ENCODE results near the gene ZGPAT. TPM values are rescaled to one million over a fixed set of nuclear protein-coding genes. Genes with fewer than 3 reads are reported as not detected.

Gene ZGPAT
- total RNA-seq, 1 donor from 2014 or later = 23.8 TPM

GRCh38 chr20:63748934-63749270 is 41.1 kb downstream of the ZGPAT start:
- ATAC-seq = no peak
- intact Hi-C loops (cut with DNase I) = loop anchor here (10.0 kb wide), 1 partner anchor 84 kb away; no protein-coding TSS in a partner anchor
- DNase-seq (ENCODE audit: low spot score) = peak; percentile 53

DNA sequence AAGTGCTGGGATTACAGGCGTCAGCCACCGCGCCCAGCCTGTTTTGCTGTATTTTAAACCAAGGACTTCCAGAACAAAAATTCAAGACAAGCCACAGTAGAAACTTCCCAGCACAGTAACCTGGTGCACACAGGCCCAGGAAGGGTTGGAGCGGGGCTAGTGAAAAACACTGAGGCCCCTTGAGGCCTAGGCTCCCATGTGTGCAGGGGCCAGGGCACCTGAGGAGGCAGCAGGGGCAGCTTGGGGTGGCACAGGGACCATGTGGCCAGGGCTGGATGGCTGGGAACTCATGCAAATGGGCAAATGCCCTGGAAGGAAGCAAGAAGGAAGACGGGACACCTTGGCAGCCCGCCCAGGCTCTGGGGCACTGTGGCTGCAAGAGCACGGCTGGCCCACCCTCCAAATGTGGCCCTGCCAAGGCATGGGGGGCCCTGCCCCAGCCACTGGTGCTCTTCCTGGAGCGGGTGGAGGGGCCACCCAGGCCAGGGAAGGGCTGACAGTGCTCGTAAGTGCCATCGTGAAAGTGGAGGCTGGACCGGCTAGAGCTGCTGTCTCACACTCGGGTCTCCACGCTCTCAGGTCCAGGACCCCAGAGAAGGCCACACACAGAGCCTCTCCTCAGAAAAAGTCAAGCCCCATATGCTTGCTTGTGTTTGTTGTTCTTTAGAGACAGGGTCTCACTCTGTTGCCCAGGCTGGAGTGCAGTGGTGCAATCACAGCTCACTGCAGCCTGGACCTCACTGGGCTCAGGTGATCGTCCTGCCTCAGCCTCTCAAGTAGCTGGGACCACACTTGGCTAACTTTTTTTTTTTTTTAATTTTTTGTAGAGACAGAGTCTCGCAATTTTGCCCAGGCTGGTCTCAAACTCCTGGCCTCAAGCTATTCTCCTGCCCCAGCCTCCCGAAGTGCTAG is 42.0 kb downstream of the ZGPAT start:
- intact Hi-C loops (cut with DNase I) = loop anchor here (10.0 kb wide), 1 partner anchor 85 kb away; no protein-coding TSS in a partner anchor
- peak; percentile 56 for DNase-seq (ENCODE audit: low spot score)

GRCh38 chr20:63750807-63751470 is 43.1 kb downstream of the ZGPAT start:
- intact Hi-C loops (cut with DNase I) = no loop called here
- DNase-seq (ENCODE audit: low spot score) = no peak
- ATAC-seq = no peak

More for the DNA sequence above, 42.0 kb downstream of the ZGPAT start:
- ATAC-seq = no peak

DNA sequence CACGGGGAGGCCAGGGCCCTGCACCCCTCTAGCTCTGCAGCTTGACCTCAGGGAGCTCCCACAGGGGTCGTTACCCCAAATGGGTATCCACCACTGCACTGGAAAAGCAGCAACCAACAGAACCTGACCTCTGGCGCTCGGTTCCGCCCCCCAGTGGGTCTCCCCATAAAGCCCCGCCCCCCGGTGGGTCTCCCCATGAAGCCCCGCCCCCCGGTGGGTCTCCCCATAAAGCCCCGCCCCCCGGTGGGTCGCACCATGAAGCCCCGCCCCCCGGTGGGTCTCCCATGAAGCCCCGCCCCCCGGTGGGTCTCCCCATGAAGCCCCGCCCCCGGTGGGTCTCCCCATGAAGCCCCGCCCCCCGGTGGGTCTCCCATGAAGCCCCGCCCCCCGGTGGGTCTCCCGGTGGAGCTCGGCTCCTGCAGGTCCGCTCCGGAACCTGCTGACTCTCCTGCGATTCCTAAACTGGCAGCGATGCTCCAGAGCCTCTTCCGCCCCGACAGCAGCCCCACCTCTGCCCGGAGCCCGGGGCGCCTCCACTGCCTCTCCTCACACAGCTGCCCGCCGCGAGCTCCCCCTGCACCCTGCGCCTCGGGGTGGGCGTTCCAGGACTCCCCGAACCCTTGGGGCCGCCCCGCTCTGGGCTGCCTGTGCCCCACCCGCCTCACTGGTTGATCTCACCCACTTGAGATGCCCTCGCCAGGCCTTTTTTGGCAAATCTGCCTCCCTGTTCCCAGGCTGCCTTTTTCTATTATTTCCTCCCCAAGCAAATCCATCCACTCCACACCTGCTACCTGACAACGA is 43.8 kb downstream of the ZGPAT start:
- no peak for ATAC-seq
- intact Hi-C loops (cut with DNase I) = no loop called here
- peak; percentile 53 for DNase-seq (ENCODE audit: low spot score)

DNA sequence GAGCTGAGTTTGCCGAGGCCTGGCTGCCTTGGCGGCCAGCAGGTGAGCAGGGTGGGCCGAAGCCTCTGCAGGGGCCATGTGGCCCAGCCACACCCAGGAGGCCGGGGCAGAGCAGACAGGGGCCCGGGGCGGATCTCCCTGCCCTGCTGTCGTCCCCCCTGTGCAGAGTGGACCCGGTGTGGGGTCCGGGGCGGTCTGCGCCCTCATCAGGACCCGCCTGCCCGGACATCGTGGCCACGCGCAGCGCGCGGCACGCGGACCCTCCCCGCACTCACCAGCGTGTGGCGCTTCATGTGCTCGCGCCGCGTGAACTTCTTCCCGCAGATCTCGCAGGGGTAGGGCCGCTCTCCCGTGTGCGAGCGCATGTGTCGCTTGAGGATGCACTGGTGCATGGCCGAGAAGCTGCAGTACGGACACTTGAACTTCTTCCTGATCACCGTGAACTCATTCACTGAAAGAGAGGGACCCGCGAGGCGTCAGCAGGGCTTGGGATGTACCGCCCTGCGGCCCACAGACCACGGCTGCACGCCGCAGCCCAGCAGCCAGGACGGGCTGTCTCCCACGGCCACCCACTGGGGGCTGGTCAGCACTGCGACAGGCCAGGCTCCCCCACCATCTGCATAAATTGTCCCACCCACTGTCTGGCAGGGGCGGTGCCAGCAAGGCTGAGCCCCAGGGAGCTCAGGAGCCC is 44.7 kb downstream of the ZGPAT start:
- intact Hi-C loops (cut with DNase I) = no loop called here
- no peak for DNase-seq (ENCODE audit: low spot score)
- no peak for ATAC-seq

DNA sequence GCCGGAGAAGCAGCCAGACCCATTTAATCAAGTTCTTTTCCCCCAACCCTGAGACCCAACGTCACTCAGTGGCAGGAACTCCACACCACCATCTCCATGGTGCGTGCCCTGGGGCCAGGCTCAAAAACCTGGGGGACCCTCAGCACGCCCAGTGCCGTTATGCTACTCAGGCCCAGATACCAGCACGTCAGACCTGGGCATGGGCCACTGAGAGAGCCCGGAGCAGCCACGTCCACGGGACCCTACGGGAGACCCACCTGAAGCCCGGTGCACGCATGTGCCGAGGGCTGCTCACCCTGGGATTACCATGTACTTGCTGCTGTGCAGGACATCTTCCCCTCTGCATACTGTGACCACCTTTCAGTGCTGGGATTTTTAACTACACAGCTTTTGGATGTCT is 45.5 kb downstream of the ZGPAT start:
- DNase-seq (ENCODE audit: low spot score) = no peak
- intact Hi-C loops (cut with DNase I) = no loop called here
- ATAC-seq = no peak

- intact Hi-C loops (cut with DNase I) = no loop called here
- ATAC-seq (no peak), DNase-seq (ENCODE audit: low spot score) (no peak)
Measured at GRCh38 chr20:63754008-63754407, 46.2 kb downstream of the ZGPAT start.

- intact Hi-C loops (cut with DNase I) = no loop called here
- DNase-seq (ENCODE audit: low spot score) = no peak
- ATAC-seq = no peak
Measured at GRCh38 chr20:63755933-63756647, 48.3 kb downstream of the ZGPAT start.

- no peak for DNase-seq (ENCODE audit: low spot score)
- ATAC-seq = no peak
- intact Hi-C loops (cut with DNase I) = no loop called here
Measured at GRCh38 chr20:63756648-63756991, 48.8 kb downstream of the ZGPAT start.

DNA sequence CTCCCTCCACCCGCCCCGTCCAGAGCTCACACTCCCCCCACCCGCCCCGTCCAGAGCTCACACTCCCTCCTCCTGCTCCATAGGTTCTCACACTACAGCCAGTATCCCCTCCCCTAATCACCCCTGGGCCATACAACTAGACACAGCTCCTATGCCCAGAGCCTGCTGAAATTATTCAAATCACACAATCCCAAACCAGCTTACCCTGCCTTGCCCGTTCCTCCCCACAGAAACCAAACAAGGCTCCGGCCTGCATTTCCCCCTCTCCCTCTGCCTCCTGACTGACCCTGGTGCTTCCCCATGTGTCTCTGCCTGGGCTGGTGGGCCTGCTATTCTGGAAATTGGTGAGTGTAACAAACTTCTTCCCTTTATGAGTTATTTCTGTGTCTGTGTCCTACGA is 50.3 kb downstream of the ZGPAT start:
- intact Hi-C loops (cut with DNase I) = no loop called here
- ATAC-seq (no peak), DNase-seq (ENCODE audit: low spot score) (no peak)

DNA sequence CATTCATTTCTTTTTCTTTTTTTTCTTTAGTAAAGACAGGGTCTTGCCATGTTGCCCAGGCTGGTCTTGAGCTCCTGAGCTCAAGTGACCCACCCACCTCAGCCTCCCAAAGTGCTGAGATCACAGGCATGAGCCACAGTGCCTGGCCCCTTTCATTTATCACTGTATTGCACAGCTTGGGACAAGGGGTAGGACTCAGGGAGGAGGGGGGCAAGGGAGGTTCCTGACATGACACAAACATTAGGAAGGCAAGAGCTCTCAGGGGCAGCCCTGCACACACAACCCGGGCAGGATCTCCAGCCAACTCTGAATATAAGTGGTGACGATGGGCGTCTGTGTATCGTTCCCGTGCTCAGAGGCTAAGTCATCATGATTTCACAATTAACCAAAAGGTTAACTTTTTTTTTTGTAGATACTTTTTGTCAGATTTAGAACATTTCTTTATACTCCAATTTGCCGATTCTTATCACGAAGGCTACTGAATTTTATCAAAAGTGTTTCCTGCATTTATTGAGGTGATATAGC is 51.6 kb downstream of the ZGPAT start:
- intact Hi-C loops (cut with DNase I) = no loop called here
- DNase-seq (ENCODE audit: low spot score) = no peak
- ATAC-seq = no peak

GRCh38 chr20:63765082-63765873 is 57.4 kb downstream of the ZGPAT start:
- ATAC-seq (no peak), DNase-seq (ENCODE audit: low spot score) (no peak)
- intact Hi-C loops (cut with DNase I) = no loop called here

- no peak for ATAC-seq
- no peak for DNase-seq (ENCODE audit: low spot score)
- intact Hi-C loops (cut with DNase I) = no loop called here
Measured at GRCh38 chr20:63765902-63766301, 58.1 kb downstream of the ZGPAT start.

- DNase-seq (ENCODE audit: low spot score) = no peak
- ATAC-seq = no peak
- intact Hi-C loops (cut with DNase I) = no loop called here
Measured at GRCh38 chr20:63766695-63767426, 59.0 kb downstream of the ZGPAT start.

DNA sequence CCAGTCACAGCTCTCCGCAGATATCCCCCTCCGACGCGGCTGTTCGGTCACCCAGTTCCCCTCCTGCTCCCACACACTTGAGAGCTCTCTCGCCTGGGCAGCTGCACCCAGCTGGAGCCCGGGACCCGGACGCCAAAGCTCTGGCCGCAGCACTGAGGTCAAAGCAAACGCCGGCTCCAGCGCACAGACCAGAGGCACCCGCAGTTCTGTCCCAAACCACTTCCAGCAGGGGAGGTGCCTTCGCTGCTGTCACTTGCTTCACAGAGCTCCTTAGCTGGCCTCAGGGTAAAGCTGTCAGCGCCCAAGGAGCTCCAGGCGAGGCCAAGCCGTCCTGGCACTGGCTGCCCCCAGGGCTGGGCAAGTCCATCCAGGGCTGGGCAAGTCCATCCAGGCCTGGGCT is 59.6 kb downstream of the ZGPAT start:
- ATAC-seq = no peak
- no peak for DNase-seq (ENCODE audit: low spot score)
- intact Hi-C loops (cut with DNase I) = no loop called here

DNA sequence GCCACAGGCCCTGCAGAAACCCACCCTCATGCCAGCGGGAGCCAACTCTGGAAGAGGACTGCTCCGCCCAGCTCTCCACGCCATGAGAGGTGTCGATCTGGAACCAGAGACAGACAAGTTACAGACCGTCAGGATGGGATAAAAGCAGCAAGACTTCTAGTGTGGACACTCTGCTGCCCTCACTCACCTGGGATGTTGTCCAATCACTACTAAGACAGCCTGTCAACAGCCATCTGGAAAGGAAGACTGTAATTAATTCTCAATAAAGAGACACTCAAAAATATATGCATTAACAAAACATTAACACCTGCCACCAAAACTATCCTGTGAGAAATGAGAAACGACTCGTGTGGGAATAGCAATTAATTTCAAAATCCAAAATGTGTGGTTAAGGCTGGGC is 60.0 kb downstream of the ZGPAT start:
- DNase-seq (ENCODE audit: low spot score) (no peak), ATAC-seq (no peak)
- intact Hi-C loops (cut with DNase I) = no loop called here
